Suppressor macrophage treated with lipopolysaccharide for 4 hours (primary cell): Measurements from ENCODE around the gene UBE2J1.
A peak's percentile ranks its signal among the peaks of the same experiment; 100 is the strongest.

Source experiments
- DNase-seq: peaks from one replicate; pipeline ENCODE4 v3.0.0-alpha.2; 2020

The UBE2J1 gene

DNA sequence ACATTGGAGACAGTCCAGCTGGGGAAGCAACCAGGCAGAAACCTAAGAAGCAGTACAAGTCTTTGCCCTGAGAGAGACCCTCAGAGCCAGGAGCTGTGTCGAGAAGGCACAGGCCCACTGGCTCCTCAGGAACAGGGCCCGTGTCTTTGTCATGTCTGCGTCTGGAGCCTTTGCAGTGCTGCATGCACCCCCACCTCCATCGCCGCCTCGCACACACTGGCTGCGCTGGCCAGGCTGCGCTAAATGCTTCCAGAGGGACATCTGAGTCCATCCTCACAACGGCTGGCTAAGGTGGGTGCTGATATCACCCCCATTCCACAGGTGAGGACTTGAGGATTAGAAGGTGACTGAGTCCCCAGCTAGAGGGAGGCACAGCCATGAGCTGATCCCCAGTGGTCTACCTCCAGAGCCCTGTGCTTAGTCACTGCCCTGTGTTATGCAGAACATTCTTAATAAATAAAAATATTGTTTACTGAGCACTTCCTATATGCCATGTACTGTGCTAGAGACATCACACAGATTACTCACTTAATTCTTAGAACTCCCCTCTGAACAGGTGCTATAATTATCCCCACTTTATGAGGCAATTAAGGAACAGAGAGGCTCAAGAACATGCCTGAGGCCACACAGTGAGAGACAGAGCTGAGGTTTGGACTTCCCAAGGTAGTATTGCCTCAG is 65.0 kb downstream of the UBE2J1 start:
- no peak for DNase-seq

DNA sequence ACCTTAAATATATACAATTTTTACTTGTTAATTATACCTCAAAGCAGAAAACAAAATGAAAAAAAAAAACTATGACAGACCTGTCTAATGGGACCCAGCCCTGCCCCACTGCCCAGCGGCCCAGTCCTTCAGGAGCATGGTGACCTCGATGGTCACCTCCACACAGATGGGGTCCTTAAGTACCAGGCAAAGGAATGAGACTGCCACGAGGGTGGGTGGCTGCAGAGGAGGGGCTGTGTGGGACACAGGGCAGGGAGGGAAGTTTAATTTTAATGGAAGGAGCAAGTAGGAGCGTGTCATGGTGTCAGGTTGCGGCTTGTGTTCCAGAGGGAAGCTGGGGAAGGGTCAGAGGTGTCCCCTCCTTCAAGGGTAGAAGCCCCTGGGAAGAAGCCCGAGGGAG is 66.0 kb downstream of the UBE2J1 start:
- DNase-seq: no peak

DNA sequence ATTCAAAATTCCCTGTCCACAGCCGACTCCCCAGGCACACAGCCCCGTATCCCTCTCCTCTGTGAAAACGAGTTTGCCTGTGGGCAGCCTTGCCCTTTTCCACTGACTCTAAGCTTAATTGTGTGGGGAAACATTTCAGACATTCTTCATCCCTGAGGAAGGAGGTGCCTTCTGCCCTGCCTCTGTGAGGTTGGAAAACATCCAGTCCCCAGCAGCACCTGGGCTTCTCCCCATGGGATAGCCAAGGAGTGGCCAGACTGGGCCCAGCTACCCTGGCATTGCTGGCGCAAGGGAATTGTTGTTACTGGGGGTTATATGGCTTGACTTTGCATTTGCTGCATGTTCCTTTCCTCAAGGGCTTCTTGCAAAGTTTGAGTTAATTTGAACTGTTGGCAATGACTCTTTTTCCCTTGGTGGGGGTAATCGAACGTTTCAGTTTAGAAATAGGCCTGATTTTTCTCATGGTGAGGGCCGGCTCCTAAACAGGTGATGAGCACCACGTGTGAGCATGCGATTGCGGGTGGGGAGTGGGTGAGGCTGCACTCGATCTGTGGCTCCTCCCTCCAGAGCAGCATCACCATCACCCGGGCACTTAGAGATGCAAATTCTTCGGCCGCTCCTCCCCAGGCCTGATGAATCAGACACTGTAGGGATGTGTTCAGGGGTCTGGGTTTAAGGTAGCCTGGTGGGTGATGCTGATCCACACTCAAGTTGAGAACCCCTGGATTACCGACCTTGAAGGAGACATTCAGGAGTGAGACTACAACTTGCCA is 67.4 kb downstream of the UBE2J1 start:
- DNase-seq: no peak

DNA sequence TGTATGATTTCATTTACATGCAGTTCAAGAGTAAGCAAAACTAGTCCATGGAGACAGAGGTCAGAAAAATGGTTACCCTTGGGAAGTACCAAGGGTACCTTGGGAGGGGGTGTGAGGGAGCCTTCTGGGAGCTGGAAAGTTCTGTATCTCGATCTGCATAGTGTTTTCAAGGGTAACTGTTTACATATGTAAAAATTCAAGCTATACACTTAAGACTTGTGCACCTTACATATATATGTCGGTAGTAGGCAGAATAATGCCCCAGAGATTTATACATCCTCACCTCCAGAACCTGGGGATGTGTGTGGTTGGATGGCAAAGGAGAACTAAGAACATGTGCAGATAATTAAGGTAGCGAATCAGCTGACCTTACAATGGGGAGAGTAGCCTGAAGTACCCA is 68.4 kb downstream of the UBE2J1 start:
- DNase-seq: no peak

DNA sequence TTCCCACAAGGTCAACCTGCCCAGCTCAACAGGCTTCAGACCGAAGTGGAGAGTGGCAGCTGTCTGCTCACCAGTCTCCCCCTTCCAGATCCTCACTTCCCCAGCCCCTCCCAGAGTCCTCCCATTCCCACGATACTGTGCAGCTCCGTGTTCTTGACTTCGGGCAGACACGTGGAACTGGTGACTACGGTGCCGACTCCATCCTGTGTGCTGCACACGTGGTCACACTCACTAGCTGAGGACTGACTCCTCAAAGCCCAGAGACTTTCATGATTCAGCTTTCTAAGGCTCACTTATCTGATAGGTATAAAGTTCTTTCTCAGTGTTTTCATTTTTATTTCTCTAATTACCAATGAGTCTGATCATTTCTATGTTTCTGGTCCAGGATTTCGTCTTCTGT is 69.8 kb downstream of the UBE2J1 start:
- DNase-seq: no peak

DNA sequence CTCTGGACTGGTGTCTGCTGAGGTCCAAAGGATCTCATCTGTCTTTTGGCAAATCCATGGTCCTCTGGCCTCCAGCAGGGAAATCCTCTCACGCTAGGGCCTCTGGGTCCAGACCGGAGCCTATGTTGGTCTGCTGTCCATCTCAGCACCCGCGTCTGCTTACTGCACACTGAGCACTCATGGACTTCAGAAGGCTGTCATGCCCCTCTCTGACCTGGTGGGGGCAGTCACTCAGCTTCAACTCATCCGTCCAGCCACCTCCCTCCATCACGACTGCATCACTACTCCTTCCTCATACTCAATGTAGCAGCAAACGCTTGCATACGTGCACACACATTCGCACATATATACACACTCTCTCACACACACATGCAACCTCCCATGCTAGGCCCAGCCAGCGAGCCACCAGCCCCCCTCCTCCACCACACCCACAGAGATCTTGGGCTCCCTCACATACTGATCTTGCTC is 70.7 kb downstream of the UBE2J1 start:
- DNase-seq: peak; percentile 67

DNA sequence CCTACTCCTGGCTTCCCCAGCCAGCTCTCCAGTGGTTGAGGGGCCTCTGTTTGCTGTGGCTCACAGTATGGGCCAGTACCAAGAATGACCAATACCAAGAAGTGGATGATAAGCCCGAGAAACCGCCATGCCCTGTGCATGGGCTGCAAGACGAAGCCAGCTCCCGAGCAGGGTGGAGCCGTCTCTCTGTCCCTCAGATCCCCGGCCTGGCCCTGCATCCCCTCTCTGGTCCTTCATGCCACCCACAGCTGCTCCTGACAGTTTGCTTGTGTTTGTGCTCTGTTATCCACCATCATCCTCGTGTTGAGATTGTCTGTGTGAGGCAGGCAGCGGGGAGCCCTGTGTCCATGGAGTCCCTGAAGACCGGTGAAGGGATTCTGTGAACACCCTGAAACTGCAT is 73.6 kb downstream of the UBE2J1 start:
- no peak for DNase-seq
